Measurements from ENCODE around the gene NME2.

Gene NME2

GRCh38 chr17:51200295-51200694 is 34.1 kb downstream of the NME2 start:
- DNase-seq = no peak

GRCh38 chr17:51200846-51201245 is 34.6 kb downstream of the NME2 start:
- no peak for DNase-seq

- DNase-seq = no peak
These were observed 37.6 kb downstream of the NME2 start for GRCh38 chr17:51203838-51204237.

- DNase-seq = no peak
These were observed 48.7 kb downstream of the NME2 start for GRCh38 chr17:51214920-51215319.

GRCh38 chr17:51217946-51218345 is 51.7 kb downstream of the NME2 start:
- DNase-seq = no peak

- DNase-seq = no peak
These were observed 55.1 kb downstream of the NME2 start for GRCh38 chr17:51221322-51221721.

Data from hypothalamus (tissue), 51 donors.